HG02973 (cell line): ENCODE data around the gene DGKQ.
"Not testable (repeated sequence)": the region's sequence is repeated elsewhere in the genome, so short reads cannot be mapped to it uniquely, and the experiment has no call there.

Experiments
- ATAC-seq: cut with Tn5 transposase; IDR thresholded peaks from one replicate; pipeline ENCODE4 v1.9.1; 2021; ENCODE audit warnings: moderate library complexity; ENCODE audit not compliant: unreplicated experiment

DGKQ gene

DNA sequence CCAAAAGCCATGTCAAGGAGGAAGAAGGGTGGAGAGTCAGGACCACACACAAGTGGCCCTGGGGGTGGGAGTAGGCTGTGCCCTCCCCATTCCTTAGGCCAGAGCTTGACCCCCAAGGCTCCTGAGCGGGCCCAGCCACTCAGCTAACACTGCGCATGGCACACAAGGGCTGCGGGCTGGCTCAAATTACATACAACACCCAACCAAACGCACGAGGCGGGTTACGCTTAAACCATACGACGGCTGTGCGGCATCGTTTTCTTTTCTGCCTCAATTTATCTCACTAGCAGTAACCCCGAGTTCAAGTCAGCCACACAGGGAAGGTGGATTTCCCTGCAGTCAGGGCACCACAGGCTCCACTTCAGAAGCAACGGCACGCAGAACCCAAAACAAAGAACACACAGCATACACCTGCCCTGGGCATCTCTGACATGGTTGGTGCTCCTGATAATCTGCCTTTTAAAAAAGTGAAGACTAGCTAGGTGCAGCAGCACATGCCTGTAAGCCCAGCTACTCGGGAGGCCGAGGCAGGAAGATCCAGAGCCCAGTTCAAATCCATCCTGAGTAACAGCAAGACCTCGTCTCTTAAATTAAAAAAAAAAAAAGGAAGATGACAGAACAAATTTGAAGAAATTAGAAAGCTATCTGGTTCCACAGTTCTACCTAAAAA, 44.1 kb downstream of the DGKQ start:
- ATAC-seq = no peak

DNA sequence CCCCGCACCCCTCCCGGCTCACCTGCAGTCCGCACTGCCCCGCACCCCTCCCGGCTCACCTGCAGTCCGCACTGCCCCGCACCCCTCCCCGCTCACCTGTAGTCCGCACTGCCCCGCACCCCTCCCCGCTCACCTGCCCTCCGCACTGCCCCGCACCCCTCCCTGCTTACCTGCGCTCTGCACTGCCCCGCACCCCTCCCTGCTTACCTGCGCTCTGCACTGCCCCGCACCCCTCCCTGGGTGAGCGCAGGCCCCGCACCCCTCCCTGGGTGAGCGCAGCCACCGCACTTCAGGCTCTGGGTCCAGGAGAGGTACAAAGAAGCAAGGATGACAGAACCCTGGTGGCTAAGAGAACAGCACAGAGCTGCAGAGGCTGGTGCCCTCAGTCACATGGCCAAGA, 45.8 kb downstream of the DGKQ start:
- ATAC-seq = not testable (repeated sequence)

DNA sequence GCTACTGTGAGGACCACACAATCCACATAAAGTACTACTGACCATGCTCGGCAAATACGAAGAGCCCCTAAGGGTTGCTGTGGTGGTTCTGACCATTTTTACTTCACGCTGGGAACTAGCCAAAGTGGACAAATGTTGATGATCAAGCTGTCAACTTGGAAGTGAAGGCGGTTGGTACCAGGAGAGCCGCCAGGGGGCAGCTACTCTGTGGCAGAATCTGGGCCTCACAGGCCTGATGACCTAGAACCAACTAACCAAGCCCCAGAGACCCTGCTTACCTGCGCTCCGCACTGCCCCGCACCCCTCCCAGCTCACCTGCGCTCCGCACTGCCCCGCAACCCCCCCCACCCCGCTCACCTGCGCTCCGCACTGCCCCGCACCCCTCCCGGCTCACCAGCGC, 46.8 kb downstream of the DGKQ start:
- ATAC-seq = no peak

DNA sequence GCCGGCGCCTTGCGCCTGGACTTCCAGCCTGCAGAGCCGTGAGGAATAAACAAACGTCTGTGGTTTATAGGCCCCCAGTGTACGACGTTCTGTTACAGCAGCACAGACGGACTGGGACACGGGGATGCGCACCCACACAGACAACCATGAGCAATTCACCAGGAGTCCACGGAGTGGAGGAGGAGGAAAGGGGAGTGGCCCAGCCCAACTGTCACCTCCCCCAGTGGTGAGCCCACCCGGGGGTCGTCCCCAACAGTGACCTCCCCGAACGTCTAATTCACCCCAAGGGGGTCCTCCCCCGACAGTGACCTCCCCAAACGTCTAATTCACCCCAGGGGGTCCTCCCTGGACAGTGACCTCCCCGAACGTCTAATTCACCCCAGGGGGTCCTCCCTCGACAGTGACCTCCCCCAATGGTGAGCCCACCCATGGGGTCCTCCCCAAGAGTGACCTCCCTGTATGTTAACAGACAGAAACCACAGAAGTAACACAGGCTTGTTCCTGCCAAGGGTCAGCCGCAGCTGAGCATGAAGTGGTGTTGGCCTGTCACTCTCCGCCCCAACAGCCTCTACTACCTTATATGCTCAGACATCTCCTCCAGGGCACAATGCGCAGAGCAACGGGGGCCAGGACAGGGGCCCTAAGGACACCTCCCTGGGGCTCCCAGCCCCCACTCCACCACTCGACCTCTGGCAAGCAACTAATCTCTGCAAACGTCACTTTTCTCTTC, 47.4 kb downstream of the DGKQ start:
- ATAC-seq = no peak

DNA sequence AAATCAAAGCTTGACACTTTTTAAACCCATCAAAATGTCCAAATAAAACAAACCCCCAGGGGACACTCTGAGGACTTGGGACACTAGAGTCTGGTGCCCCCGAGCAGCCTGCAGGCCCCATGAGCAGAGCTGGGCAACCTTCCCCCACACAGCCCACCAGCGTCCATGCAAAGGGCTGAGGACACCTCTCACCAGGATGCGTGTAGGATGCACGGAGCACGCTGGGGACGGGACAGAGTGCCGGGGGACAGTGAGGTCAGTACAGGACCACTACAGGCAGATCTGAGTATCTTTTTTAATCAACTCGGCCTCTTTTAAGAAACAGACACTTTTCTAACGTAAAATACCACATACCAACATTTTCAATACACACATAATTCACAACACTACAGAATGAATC, 48.2 kb downstream of the DGKQ start:
- ATAC-seq = no peak

DNA sequence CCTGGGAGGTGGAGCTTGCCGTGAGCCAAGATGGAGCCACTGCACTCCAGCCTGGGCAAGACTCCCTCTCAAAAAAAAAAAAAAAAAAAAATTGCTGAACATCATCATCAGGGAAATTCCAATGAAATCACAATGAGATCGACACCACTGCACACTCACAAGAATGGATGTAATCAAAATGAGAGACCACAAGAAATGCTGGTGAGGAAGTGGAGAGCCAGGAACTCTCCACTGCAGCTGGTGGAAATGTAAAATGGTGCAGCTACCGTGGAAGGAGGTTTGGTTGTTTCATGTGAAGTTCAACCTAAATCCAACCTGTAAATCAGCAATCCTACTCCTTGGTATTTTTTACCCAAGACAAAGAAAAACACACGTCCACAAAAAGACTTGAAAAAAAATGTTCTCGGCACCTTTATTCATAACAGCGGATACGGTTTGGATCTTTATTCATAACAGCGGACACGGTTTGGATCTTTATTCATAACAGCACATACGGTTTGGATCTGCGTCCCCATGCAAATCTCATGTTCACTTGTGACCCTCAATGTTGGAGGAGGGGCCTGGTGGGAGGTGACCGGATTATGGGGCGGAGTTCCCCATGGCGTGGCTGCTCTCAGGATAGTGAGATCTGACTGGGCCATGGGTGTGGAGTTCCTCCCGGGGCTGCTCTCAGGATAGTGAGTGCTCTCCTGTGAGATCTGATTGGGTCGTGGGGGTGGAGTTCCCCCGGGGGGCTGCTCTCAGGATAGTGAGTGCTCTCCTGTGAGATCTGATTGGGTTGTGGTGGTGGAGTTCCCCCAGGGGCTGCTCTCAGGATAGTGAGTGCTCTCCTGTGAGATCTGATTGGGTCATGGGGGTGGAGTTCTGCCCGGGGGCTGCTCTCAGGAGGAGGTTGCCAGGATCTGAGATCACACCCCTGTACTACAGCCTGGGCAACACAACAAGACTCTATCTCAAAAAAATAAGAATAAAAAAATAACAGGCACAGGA, 49.0 kb downstream of the DGKQ start:
- no peak for ATAC-seq

DNA sequence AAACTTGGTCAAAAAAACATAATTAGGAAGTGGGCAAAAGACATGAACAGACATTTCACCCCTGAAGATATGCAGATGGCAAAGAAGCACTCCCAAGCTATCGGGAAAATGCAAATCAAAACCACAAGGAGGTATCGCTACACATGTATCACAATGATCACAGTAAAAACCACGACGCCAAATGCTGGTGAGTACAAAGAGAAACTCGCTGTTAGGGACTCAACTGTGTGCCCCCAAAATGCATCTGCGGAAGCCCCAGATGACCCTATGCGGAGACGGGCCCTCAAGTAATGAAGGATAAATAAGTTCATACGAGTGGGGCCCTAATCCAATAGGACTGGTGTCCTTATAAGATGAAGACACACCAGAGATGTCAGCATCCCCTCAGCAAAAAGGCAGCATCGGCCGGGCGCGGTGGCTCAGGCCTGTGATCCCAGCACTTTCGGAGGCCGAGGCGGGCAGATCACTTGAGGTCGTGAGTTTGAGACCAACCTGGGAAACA, 51.5 kb downstream of the DGKQ start:
- ATAC-seq = peak; percentile 57

DNA sequence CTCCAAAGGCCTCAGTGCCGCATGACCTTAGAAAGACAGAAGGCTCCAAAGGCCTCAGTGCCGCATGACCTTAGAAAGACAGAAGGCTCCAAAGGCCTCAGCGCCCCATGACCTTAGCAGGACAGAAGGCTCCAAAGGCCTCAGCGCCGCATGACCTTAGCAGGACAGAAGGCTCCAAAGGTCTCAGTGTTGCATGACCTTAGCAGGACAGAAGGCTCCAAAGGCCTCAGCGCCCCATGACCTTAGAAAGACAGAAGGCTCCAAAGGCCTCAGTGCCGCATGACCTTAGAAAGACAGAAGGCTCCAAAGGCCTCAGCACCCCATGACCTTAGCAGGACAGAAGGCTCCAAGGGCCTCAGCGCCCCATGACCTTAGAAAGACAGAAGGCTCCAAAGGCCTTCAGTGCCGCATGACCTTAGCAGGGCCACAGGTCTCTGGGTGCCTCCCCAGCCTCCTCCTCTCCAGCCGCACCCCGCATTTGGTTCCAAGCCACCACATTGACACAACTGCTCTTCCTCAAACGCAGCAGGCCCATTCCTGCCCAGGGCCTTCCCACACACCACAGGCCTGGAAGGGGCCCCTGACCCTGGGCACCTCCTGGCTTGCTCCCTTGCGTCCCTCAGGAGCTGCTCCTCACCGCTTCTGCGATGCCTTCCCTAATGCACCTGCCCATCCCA, 54.2 kb downstream of the DGKQ start:
- ATAC-seq = not testable (repeated sequence)

DNA sequence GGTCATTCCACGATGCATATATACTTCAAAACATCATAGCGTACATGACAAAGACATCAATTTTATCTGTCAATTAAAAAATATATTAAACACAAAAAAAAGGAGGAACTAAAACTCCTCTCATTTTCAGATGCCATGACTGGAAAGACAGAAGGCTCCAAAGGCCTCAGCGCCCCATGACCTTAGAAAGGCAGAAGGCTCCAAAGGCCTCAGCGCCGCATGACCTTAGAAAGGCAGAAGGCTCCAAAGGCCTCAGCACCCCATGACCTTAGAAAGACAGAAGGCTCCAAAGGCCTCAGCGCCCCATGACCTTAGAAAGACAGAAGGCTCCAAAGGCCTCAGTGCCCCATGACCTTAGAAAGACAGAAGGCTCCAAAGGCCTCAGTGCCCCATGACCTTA, 54.8 kb downstream of the DGKQ start:
- not testable (repeated sequence) for ATAC-seq

DNA sequence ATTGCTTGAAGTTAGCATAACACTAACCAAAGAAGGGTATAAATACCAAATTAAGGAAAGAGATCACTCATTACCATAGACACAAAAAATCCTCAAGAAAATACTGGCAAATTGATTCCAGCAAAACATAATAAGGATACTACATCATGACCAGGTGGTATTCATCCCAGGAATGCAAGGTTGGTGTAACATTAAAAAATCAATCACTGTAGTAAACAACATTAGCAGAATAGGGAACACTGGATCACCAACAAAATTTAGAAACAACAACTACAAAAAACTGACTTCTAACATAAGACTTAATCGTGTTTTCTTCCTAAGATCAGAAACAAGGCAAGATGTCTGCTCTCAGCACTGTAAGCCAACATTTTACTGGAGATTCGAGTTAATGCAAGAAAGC, 55.4 kb downstream of the DGKQ start:
- no peak for ATAC-seq

DNA sequence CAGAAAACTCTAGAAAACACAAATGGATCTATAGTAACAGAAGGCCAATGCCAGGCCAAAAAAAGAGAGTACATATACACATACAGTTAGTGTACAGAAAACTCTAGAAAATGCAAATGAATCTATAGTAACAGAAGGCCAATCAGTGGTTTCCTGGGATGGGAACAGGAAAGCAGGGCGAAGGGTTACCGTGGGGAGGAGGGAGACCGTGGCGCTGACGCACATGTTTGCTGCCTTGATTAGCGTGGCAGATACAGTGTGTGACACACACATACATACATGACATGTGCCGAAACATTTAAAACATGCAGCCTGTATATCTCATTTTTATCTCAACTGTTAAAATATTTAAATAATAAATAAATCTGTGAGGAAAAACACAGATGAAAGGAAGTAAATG, 55.9 kb downstream of the DGKQ start:
- no peak for ATAC-seq

DNA sequence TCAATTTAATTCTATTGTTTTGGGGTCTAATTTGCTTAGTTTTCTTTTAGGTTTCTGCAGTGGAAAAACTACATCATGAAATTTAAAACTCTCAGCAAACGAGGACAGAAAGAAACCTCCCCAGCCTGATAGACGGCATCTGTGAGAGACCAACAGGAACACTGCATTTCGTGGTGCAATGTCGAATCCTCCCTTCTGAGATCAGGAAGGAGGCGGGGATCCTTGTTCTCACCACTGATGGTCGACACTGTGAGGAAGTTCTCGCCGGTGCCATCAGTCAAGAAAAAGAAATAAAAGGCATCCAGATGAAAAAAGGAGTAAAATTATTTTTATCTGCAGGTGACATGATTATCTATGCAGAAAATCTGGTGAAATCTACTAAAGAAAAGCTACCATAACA, 57.8 kb downstream of the DGKQ start:
- no peak for ATAC-seq

DNA sequence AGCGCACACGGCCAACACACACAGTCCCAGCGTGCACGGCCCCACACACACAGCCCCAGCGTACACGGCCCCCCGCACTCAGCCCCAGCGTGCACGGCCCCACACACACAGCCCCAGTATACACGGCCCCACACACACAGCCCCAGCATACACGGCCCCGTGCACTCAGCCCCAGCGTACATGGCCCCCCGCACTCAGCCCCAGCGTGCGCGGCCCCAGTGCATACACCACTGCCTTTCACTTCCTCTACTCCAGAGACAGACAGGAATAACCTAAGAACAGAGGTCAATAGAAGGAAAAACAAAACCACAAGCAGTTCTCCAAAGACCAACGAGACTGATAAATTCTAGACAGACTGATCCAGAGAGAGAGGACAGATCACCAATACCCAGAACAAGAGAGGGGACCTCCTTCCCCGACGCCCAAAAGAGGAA, 58.3 kb downstream of the DGKQ start:
- no peak for ATAC-seq

DNA sequence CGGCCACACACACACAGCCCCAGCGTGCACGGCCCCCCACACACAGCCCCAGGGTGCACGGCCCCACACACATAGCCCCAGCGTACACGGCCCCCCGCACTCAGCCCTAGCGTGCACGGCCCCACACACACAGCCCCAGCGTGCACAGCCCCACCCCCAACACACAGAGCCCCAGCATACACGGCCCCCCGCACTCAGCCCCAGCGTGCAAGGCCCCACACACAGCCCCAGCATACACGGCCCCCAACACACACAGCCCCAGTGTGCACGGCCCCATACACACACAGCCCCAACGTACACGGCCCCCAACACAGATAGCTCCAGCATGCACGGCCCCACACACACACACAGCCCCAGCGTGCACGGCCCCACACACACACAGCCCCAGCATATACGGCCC, 58.8 kb downstream of the DGKQ start:
- ATAC-seq = no peak

DNA sequence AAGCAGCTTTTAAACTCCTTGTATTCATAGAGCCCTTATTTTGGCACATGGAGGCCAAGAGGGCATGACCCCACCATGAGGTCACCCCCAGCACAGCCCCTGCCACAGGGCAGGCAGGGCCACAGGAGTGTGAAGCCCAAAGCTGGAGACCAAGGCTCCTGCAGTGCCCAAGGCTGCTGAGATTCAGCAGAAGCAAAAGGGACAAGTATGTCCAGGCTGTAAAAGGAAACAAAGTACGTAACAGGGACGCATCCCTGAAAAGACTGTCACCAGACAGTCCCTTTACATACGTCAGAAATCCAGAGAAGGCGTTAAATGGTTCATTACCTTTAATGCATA, 60.1 kb downstream of the DGKQ start:
- no peak for ATAC-seq

DNA sequence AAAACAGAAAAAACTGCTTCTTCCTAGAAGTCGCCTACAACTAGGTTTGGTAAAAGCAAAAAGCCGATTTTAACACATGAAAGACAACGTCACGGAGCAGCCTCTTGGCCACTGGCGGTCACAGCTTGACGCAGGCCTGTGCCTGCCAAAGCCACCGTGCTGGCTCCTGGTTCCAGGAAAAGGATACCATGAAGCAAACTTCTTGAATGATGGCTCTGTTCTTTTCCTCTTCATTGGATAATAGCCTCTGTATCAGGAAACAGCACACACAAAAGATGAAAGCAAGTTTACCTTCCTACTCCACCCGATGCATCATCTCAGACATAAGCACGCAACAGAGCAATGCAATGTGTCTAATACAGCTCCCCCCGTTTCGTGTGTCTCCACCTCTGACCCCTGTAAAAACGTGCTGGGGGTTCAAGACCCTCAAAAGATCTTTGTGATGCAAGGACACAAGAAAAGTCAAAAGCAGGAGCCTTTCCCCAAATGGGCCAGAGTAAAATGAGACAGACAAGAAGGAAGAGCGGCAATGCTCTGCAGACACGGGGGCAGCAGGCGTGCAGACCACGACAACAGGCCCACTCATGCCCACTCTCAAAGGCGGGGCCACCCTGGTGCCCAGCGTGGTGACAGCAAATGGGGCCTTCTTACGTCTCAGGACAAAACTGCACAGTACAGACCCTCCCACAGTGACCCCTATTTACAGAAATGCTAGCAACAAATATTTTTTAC, 60.7 kb downstream of the DGKQ start:
- ATAC-seq = no peak

DNA sequence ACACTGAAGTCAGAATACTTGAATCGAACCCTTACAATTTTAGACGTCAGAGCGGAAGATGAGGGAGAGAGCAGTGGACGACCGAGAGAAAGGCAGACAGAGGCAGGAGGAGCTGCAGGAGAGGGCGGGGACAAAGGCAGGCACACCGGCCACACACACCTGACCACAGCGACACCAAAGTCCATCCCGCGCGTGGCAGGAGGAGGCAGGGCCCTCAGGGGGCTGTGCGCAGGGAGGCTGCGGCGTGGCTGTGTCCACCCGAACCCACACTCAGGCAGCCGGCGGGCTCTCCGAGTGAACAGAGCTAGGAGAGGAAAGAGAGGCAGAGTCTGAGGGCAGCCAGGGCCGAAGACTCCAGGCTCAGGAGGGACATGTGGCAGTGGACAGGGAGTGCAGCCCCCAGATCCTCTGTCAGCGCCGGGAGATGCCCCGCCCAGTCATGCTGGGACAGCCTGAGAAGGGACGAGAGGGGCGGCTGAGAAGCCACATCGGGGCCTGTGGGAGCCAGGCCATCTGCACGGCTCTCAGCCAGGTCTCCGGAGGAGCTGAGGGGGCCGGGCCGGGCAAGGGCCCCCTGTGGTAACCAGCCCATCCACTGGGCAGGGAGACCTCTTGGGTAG, 61.4 kb downstream of the DGKQ start:
- ATAC-seq = no peak

DNA sequence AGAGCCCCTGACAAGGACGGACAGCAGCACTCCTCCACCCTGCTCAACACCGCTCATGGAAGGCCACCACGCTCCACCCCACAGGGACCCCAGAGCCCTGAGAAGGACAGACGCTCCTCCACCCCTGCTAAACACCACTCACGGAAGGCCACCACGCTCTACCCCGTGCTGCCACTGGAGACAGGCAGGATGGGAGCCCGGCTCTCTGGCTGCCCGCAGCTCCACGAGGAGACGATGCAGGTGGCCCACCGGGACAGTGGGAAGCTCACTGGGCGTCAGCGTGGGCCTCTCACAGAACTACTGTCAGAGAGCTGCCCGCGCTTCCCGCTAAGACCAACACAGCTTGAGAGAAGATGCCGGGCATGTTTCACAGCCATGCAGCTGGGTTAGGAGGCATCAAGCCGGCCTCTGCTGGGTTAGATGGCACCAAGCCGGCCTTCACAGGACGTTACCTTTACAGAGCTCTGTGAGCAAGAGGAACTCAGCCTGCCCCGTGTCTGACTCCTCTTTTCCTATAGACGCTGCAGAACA, 62.1 kb downstream of the DGKQ start:
- no peak for ATAC-seq

DNA sequence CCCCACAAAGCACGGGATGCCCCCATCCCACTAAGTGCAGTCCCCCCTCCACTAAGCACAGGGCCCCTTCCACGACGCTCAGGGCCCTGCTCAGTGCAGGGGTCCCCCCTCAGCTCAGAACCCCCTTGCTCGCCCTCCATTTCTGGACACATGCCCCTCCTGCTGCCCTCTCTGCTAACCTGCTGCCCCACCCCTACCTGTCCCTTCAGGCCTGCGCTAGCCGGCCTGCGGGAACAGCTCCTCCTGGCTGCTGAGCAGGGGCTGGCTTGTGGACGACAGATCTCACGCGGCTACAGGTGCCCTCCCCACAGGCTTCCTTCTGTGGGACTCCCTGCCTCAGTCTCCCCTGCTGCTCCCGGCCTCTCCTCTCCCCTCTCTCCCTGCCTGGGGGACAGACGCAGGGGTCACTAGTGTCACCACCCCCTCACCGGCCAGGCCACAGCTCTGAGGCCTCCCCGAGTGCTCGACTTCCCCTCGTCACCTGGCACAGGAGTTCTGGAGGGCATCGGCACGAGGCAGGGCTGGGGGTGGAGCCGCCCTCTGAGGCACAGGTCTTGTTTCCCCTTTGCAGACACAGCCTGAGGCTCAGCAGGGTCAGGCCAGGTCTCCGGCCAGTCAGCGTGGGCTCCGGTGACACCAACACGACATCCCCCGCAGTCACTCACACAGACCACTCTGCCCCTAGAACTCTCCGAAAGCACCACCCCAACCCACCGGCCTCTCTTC, 62.8 kb downstream of the DGKQ start:
- no peak for ATAC-seq
